GM21529 (cell line): ENCODE results near the gene ITPKA.

ENCODE experiments used
- ATAC-seq: cut with Tn5 transposase; IDR thresholded peaks from one replicate; pipeline ENCODE4 v1.9.1; 2021; ENCODE audit not compliant: unreplicated experiment

ITPKA gene

GRCh38 chr15:41507820-41508290, 14.2 kb downstream of the ITPKA start:
- ATAC-seq, result no peak

GRCh38 chr15:41510728-41511127, 17.1 kb downstream of the ITPKA start:
- no peak for ATAC-seq

GRCh38 chr15:41511331-41511898, 17.7 kb downstream of the ITPKA start:
- ATAC-seq, result no peak

- no peak for ATAC-seq
These were observed 18.3 kb downstream of the ITPKA start for GRCh38 chr15:41511899-41512369.

- ATAC-seq, result no peak
These were observed 18.9 kb downstream of the ITPKA start for GRCh38 chr15:41512512-41512939.

GRCh38 chr15:41512940-41513505, 19.3 kb downstream of the ITPKA start:
- no peak for ATAC-seq

GRCh38 chr15:41513506-41514227, 20.0 kb downstream of the ITPKA start, which contains the start of gene LTK:
Gene LTK (minus strand): TSS chr15:41513827. CDS start chr15:41513709, 118 bp downstream.
- ATAC-seq, result no peak

GRCh38 chr15:41517895-41518449, 24.3 kb downstream of the ITPKA start:
- no peak for ATAC-seq

GRCh38 chr15:41520636-41521035, 27.0 kb downstream of the ITPKA start:
- no peak for ATAC-seq

- ATAC-seq, result no peak
These were observed 27.9 kb downstream of the ITPKA start for GRCh38 chr15:41521614-41522013.

- no peak for ATAC-seq
These were observed 29.4 kb downstream of the ITPKA start for GRCh38 chr15:41523097-41523496.

GRCh38 chr15:41530363-41530956, 36.8 kb downstream of the ITPKA start:
- ATAC-seq, result no peak

GRCh38 chr15:41535544-41535943, 41.9 kb downstream of the ITPKA start:
- no peak for ATAC-seq

- ATAC-seq, result no peak
These were observed 43.2 kb downstream of the ITPKA start for GRCh38 chr15:41536866-41537265.

- no peak for ATAC-seq
These were observed 49.8 kb downstream of the ITPKA start for GRCh38 chr15:41543521-41543870.

GRCh38 chr15:41544650-41545015, 51.0 kb downstream of the ITPKA start:
- no peak for ATAC-seq

- ATAC-seq, result no peak
These were observed 51.5 kb downstream of the ITPKA start for GRCh38 chr15:41545218-41545617.

- no peak for ATAC-seq
These were observed 53.4 kb downstream of the ITPKA start for GRCh38 chr15:41546851-41547786.

- ATAC-seq, result no peak
These were observed 56.5 kb downstream of the ITPKA start for GRCh38 chr15:41550066-41550775.
